RPMI8226 (cell line): ENCODE measurements around the gene MAGED4B.
"Not testable (repeated sequence)": the region's sequence is repeated elsewhere in the genome, so short reads cannot be mapped to it uniquely, and the experiment has no call there.

Source experiments
- DNase-seq: peaks from one replicate; pipeline ENCODE4 v3.0.0-alpha.2; 2015

MAGED4B gene

GRCh38 chrX:52068666-52069640 is at the start of gene MAGED4B:
MAGED4B (minus strand) TSS chrX:52069183; CDS start chrX:52068172, 1,011 bp downstream.
- DNase-seq = not testable (repeated sequence)

- no peak for DNase-seq
Measured at GRCh38 chrX:52118262-52118661, 49.3 kb upstream of the MAGED4B start.

GRCh38 chrX:52082578-52082977 is 13.6 kb upstream of the MAGED4B start:
- no peak for DNase-seq

GRCh38 chrX:52078131-52078530 is 9.1 kb upstream of the MAGED4B start:
- no peak for DNase-seq

GRCh38 chrX:52042288-52042687 is 26.7 kb downstream of the MAGED4B start:
- DNase-seq = not testable (repeated sequence)

- no peak for DNase-seq
Measured at GRCh38 chrX:52034211-52034610, 34.8 kb downstream of the MAGED4B start.

GRCh38 chrX:52031371-52031770 is 37.6 kb downstream of the MAGED4B start:
- DNase-seq = no peak

GRCh38 chrX:52015794-52016193 is 53.2 kb downstream of the MAGED4B start:
- no peak for DNase-seq
